Right renal pelvis (tissue), 4 donors: ENCODE measurements around the gene VAV3. TPM values are rescaled to one million over a fixed set of nuclear protein-coding genes. Genes with fewer than 3 reads are reported as not detected.
"Not testable (repeated sequence)": the region's sequence is repeated elsewhere in the genome, so short reads cannot be mapped to it uniquely, and the experiment has no call there.

Source experiments
- DNase-seq, 4 donors: peaks; one replicate each; pipeline ENCODE4 v3.0.0-alpha.2; 2013; ENCODE audit warnings: low read depth in 4 of 4, low spot score in 3 of 4, missing footprints in 1 of 4
- polyA plus RNA-seq, 4 donors: library from polyadenylated mRNA; unstranded; fragments of 120-200 nt; gene quantifications; one replicate each; pipeline ENCODE4 v1.2.1, GENCODE V29; 2013; ENCODE audit not compliant: insufficient read length in 4 of 4

VAV3 gene
- polyA plus RNA-seq, 4 donors, result 129 to 151 (median 145) TPM

GRCh38 chr1:107851418-107851817 is 113.6 kb downstream of the VAV3 start:
- DNase-seq, result no peak

- DNase-seq, result not testable (repeated sequence)
These were observed 120.3 kb downstream of the VAV3 start for GRCh38 chr1:107844541-107845194.

GRCh38 chr1:107843989-107844388 is 121.0 kb downstream of the VAV3 start:
- no peak for DNase-seq

- no peak for DNase-seq
These were observed 122.7 kb downstream of the VAV3 start for GRCh38 chr1:107842241-107842640.

GRCh38 chr1:107840725-107841124 is 124.3 kb downstream of the VAV3 start:
- DNase-seq, result no peak

- no peak for DNase-seq
These were observed 126.9 kb downstream of the VAV3 start for GRCh38 chr1:107838056-107838455.

- DNase-seq, result no peak
These were observed 129.8 kb downstream of the VAV3 start for GRCh38 chr1:107835151-107835670.

- DNase-seq, result no peak
These were observed 131.9 kb downstream of the VAV3 start for GRCh38 chr1:107833061-107833460.

- DNase-seq, result no peak
These were observed 133.1 kb downstream of the VAV3 start for GRCh38 chr1:107831921-107832320.

GRCh38 chr1:107830526-107830925 is 134.5 kb downstream of the VAV3 start:
- no peak for DNase-seq

GRCh38 chr1:107830075-107830474 is 134.9 kb downstream of the VAV3 start:
- DNase-seq, result no peak

GRCh38 chr1:107829036-107829770 is 135.8 kb downstream of the VAV3 start:
- DNase-seq, result no peak

GRCh38 chr1:107824946-107825345 is 140.0 kb downstream of the VAV3 start:
- DNase-seq, result no peak

- no peak for DNase-seq
These were observed 143.6 kb downstream of the VAV3 start for GRCh38 chr1:107821340-107821739.

GRCh38 chr1:107820801-107821200 is 144.2 kb downstream of the VAV3 start:
- no peak for DNase-seq

GRCh38 chr1:107817935-107818334 is 147.0 kb downstream of the VAV3 start:
- no peak for DNase-seq

- DNase-seq, result no peak
These were observed 147.8 kb downstream of the VAV3 start for GRCh38 chr1:107817206-107817605.

GRCh38 chr1:107810291-107810951 is 154.6 kb downstream of the VAV3 start:
- no peak for DNase-seq

GRCh38 chr1:107807855-107808254 is 157.1 kb downstream of the VAV3 start:
- DNase-seq, result no peak

- no peak for DNase-seq
These were observed 157.6 kb downstream of the VAV3 start for GRCh38 chr1:107807405-107807804.

- DNase-seq, result no peak
These were observed 158.1 kb downstream of the VAV3 start for GRCh38 chr1:107806902-107807301.

GRCh38 chr1:107804741-107805140 is 160.2 kb downstream of the VAV3 start:
- no peak for DNase-seq
